PFSK-1 (cell line): ENCODE data around the gene ADCK2.

Experiments
- POLR2AphosphoS5 ChIP-seq: IDR thresholded peaks from 2 replicates; pipeline ENCODE4 v1.6.1; 2012; ENCODE audit warnings: low read depth, mild to moderate bottlenecking, control low read depth, low read length, moderate library complexity
- REST ChIP-seq, 2 experiments: IDR thresholded peaks; 2 replicates each; pipeline versions ENCODE4 v1.6.1 to v1.8.0; 2011 to 2012; ENCODE audit warnings: low read depth in 2 of 2, low read length in 2 of 2, control low read depth in 1 of 2, inconsistent platforms in 1 of 2, mild to moderate bottlenecking in 1 of 2, moderate library complexity in 1 of 2; ENCODE audit not compliant: insufficient read depth in 1 of 2
- SIN3A ChIP-seq: IDR thresholded peaks from 2 replicates; pipeline ENCODE4 v1.6.1; 2012; ENCODE audit warnings: mild to moderate bottlenecking, low read length, moderate library complexity, borderline replicate concordance; ENCODE audit not compliant: insufficient read depth
- TAF1 ChIP-seq: IDR thresholded peaks from 2 replicates; pipeline ENCODE4 v1.6.1; 2012; ENCODE audit warnings: low read length, control low read depth, borderline replicate concordance; ENCODE audit not compliant: insufficient read depth

- TF ChIP-seq REST (IDR thresholded peaks at IDR 0.05; ENCODE audit: insufficient read depth in 1 of 2, low read depth in 2 of 2, low read length in 2 of 2) (no peak), TAF1 (no peak), POLR2AphosphoS5 (no peak), SIN3A (no peak)
These were observed 1.6 kb downstream of the ADCK2 start for GRCh38 chr7:140674356-140674800.
